Muscle layer of colon (tissue), 2 donors: ENCODE measurements around the gene DYNC1I1.
"Not testable (repeated sequence)": the region's sequence is repeated elsewhere in the genome, so short reads cannot be mapped to it uniquely, and the experiment has no call there.

ENCODE experiments used
- H3K27ac ChIP-seq: one replicate; pipeline ENCODE4 v1.7.0; 2013; ENCODE audit warnings: low read depth, mild to moderate bottlenecking, low read length, moderate library complexity
- H3K27me3 ChIP-seq, 2 donors: one replicate each; pipeline ENCODE4 v1.7.0; 2013; ENCODE audit warnings: low read length in 2 of 2, mild to moderate bottlenecking in 2 of 2; ENCODE audit not compliant: insufficient read depth in 2 of 2, control insufficient read depth in 1 of 2
- H3K36me3 ChIP-seq: one replicate; pipeline ENCODE4 v1.7.0; 2013; ENCODE audit warnings: mild to moderate bottlenecking, low read length; ENCODE audit not compliant: insufficient read depth
- H3K4me1 ChIP-seq: one replicate; pipeline ENCODE4 v1.7.0; 2013; ENCODE audit warnings: mild to moderate bottlenecking, low read length; ENCODE audit not compliant: insufficient read depth
- H3K4me3 ChIP-seq, 2 donors: one replicate each; pipeline ENCODE4 v1.7.0; 2013; ENCODE audit warnings: low read length in 2 of 2, low read depth in 1 of 2, mild to moderate bottlenecking in 1 of 2, moderate library complexity in 1 of 2
- H3K9ac ChIP-seq: one replicate; pipeline ENCODE4 v1.7.0; 2013; ENCODE audit warnings: low read length
- H3K9me3 ChIP-seq: one replicate; pipeline ENCODE4 v1.7.0; 2013; ENCODE audit warnings: mild to moderate bottlenecking, low read length
- donor health status: abdominal sarcoma.
- donor health status: Adenocarcinoma of cecum.

DYNC1I1 gene

DNA sequence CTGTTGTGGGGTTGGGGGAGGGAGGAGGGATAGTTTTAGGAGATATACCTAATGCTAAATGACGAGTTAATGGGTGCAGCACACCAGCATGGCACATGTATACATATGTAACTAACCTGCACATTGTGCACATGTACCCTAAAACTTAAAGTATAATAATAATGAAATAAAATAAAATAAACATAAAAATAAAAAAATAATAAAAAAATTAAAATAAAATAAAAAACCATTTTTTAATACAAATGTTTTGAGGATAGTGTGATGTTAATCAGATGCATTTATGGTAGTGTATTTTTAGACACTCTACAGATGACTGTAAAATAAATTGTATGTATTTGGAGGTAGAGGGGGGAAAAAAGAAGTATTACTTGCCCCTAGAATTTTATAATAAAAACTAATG is 172.5 kb downstream of the DYNC1I1 start:
- H3K36me3 ChIP-seq, H3K27me3 ChIP-seq, H3K27ac ChIP-seq, H3K9me3 ChIP-seq, H3K4me3 ChIP-seq, H3K9ac ChIP-seq, H3K4me1 ChIP-seq: not testable (repeated sequence)

DNA sequence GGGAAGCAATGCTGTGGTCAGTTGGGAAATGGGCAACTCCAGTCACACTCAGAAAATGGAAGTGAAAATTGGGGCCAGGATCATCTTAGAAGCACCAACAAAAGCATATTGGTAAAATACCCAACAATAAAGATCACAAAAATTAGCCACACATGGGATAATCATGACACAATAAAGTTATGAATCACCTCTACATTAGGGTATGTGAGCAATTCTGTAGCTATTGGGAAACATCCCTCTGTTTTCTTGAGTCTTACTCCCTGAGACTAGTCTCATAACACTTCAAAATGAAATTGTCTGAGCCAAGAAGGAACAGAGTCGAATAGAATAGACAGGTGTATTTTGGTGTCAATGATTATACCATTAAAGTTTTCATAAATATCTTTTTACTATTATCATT is 178.3 kb downstream of the DYNC1I1 start:
- H3K9me3 ChIP-seq = no peaks in the 10 kb centered on the region
- H3K9ac ChIP-seq = no peak overlapping the region
- H3K4me1 ChIP-seq = no peaks in the 10 kb centered on the region
- H3K4me3 ChIP-seq = no peak overlapping the region
- no peaks in the 10 kb centered on the region for H3K36me3 ChIP-seq
- no peak overlapping the region for H3K27ac ChIP-seq
- no peaks in the 10 kb centered on the region for H3K27me3 ChIP-seq

DNA sequence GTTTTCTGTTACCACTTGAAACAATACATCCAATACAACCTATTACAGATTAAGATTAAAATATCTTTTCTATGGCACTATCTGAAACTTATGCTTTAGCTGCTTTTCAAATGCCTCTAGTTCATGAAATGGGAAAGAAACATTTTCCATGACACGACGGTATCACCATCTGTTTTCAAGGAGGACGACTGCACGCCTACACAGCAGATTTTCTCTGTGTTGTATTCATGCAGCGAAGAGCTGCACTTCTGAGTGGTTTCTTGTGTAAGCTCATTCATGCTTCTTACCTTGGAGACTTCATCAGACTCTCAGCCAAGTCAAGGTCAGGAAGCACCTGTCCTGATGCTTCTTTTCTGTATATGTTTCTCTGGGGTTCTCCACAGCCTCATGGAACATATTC is 179.2 kb downstream of the DYNC1I1 start:
- H3K36me3 ChIP-seq = no peaks in the 10 kb centered on the region
- no peaks in the 10 kb centered on the region for H3K4me1 ChIP-seq
- no peaks in the 10 kb centered on the region for H3K9me3 ChIP-seq
- no peaks in the 10 kb centered on the region for H3K27me3 ChIP-seq
- H3K9ac ChIP-seq = no peak overlapping the region
- H3K4me3 ChIP-seq = no peak overlapping the region
- H3K27ac ChIP-seq = no peak overlapping the region

DNA sequence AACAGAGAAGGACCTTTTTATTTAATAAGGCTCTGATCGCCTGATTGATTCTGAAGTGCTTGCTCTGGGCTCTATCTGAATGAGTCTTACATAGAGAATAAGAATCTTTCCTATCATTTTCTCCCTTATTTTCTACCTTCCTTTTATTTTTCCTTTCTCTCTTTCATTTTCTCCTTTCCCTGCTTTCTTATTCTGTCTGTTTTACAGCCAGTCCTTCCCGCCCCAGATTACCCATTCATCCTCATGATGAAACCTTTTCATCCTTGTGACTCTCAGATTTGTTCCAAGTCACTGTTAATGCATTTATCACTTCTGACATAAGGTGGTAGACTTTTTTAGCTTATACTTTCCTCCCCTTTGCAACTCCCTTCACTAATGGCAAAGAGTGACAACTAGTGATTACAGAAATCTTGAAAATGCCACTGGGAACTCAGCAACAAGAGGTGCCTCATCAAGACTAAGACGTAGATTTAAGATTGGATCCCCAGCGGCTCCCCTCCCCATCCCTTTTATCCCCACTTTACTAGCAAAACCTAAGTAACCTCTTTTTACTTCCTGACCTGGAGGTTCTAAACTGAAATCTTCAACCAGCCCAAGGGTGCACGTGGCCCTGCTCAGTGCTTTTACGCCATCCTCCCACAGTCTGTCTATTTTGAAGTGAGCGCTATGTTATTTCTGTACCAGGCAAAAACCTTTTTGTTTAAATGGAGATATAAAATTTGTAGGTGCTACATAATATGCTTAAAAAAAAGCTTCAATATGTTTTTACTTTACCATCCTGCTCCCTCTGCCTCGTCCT is 179.8 kb downstream of the DYNC1I1 start:
- H3K27ac ChIP-seq = no peak overlapping the region
- no peak overlapping the region for H3K4me3 ChIP-seq
- no peaks in the 10 kb centered on the region for H3K9me3 ChIP-seq
- no peaks in the 10 kb centered on the region for H3K36me3 ChIP-seq
- no peaks in the 10 kb centered on the region for H3K27me3 ChIP-seq
- no peak overlapping the region for H3K9ac ChIP-seq
- H3K4me1 ChIP-seq = no peaks in the 10 kb centered on the region

DNA sequence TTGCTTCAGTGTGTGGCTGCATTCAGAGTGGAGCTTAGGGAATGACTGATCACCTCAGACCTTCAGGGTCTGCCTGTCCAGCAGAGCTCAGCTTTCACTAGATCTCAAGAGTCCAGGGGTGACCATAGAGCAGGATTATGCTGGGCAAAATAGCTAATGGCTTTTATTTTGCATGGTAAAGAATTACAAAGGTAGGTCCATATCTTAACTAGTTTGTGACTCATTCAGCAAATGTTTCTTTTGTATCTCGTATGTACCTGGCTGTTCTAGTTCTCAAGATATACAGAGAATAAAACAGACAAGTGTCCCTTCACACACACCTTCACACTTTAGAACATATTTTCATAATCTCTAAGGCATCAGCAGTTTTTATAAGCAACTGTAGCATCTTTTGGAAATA is 180.5 kb downstream of the DYNC1I1 start:
- H3K4me1 ChIP-seq = no peaks in the 10 kb centered on the region
- no peaks in the 10 kb centered on the region for H3K9me3 ChIP-seq
- H3K27ac ChIP-seq = no peak overlapping the region
- H3K27me3 ChIP-seq = no peaks in the 10 kb centered on the region
- H3K9ac ChIP-seq = no peak overlapping the region
- H3K4me3 ChIP-seq = no peak overlapping the region
- no peaks in the 10 kb centered on the region for H3K36me3 ChIP-seq

DNA sequence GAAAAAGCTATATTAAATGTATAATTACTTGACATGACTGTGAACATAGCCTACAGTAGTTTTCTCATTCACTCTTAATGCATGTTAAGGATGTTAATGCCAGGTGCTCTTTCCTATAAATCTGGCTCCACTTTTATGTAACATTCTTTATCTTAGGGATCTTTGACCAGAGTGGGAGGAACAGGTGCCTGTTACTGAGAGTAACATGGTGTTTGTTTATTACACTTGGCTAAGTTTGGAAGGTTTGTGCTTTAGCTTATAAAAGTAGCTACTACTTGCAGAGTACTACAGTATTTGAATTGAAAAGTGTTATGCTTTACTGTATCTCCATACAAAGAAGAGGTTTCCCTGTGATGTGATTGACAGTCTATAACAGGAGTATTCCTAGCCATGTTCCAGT is 183.4 kb downstream of the DYNC1I1 start:
- H3K27me3 ChIP-seq = no peaks in the 10 kb centered on the region
- H3K4me1 ChIP-seq = no peaks in the 10 kb centered on the region
- H3K4me3 ChIP-seq = no peak overlapping the region
- H3K9ac ChIP-seq = no peak overlapping the region
- H3K27ac ChIP-seq = no peak overlapping the region
- H3K36me3 ChIP-seq = no peaks in the 10 kb centered on the region
- H3K9me3 ChIP-seq = no peaks in the 10 kb centered on the region

DNA sequence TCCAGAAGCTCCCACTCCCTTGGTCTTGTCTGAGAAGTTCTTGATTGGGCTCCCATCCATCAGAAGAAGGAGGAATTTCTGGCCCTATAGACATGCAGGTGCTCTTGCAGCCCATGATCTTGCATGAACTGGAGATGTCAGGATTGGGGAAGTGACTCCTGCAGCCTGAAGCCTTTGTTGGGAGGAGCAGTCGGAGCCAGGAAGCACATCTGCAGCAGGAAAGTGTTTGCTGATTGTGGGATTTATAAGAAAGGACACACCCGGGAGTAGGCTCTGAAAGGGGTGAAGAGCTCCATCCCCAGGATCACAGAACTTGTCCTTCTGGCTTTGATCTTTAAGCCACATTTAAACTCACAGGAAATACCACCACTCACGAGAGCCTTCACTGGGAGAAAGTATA is 185.2 kb downstream of the DYNC1I1 start:
- Histone ChIP-seq H3K27ac (no peak overlapping the region), H3K4me3 (no peak overlapping the region), H3K27me3 (no peaks in the 10 kb centered on the region), H3K4me1 (no peaks in the 10 kb centered on the region), H3K9me3 (no peaks in the 10 kb centered on the region), H3K36me3 (no peaks in the 10 kb centered on the region), H3K9ac (no peak overlapping the region)

DNA sequence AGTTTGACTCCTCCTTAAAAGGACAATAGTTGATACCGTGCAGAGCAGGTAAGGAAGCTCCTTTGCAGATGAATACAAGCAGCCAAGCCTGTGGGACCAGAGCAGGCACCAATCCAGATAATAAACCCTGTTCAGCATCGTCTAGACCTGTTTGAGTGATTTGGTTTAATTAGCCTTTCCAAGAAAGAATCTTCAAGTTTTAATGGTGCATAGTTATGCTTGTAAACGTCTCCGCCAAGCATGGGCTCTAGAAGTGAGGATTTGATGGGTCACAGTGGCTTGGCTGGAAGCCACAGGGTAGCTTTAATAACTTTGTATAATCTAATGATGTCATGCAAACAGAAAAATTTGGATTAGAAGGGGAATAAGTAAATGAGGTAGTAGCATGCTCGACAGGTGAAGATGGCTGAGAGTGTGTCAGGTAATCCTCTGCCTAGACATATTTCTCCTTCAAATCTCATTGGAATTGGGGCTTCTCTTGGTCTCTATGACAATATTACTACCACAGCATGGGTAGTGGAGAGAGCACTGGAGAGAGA is 188.4 kb downstream of the DYNC1I1 start:
- no peak overlapping the region for H3K4me3 ChIP-seq
- no peak overlapping the region for H3K9ac ChIP-seq
- no peaks in the 10 kb centered on the region for H3K4me1 ChIP-seq
- no peaks in the 10 kb centered on the region for H3K36me3 ChIP-seq
- H3K27ac ChIP-seq = no peak overlapping the region
- no peaks in the 10 kb centered on the region for H3K9me3 ChIP-seq
- H3K27me3 ChIP-seq = no peaks in the 10 kb centered on the region

DNA sequence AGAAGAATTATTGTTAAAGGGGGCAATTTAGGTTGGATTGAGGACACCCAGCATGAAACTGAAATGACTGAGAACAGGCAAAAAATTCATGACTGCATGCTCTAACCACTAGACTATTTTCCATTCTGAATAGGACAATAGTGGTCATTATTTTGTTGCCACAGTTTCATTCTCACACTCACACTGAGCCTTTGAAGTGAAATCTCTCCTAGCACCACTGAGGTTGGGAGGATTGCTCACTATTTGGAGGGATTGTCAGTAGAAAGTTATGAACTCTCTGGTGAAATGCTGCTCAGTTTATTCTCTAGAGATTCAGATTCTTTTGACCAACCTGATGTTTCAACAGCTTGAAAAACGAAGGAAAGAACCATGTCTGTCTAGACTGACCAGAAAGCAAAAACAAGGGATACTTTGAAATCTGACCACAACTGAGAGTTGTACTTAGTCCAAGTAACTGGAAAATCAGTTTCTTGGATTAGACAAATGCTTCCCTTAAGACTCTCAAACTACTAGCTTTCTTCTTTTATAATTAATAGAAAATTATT is 191.2 kb downstream of the DYNC1I1 start:
- no peaks in the 10 kb centered on the region for H3K4me1 ChIP-seq
- H3K36me3 ChIP-seq = no peaks in the 10 kb centered on the region
- H3K27me3 ChIP-seq = no peaks in the 10 kb centered on the region
- no peak overlapping the region for H3K4me3 ChIP-seq
- no peak overlapping the region for H3K27ac ChIP-seq
- no peaks in the 10 kb centered on the region for H3K9me3 ChIP-seq
- no peak overlapping the region for H3K9ac ChIP-seq

DNA sequence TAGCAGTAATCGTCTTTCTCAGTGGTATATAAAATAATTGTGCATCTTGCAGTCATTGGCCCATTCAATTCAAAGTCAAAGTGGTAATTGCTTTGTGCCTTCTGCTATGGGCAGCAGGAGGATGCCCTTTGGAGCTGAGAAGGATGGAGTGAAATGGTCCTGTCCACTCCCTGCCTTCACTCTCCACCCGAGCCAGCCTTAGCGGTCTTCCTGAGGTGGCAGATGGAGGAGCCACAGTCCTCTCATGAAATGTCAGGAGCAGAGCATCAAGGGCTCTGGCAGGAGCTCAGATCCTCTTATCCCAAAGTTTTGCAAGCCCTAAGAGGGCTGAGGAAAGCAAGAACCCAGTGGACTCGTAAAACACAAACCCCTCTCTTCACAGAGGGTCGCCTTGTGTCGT is 199.4 kb downstream of the DYNC1I1 start:
- Histone ChIP-seq H3K4me3 (no peak overlapping the region), H3K4me1 (no peaks in the 10 kb centered on the region), H3K27me3 (no peaks in the 10 kb centered on the region), H3K9me3 (no peaks in the 10 kb centered on the region), H3K36me3 (no peaks in the 10 kb centered on the region), H3K27ac (no peak overlapping the region), H3K9ac (no peak overlapping the region)

DNA sequence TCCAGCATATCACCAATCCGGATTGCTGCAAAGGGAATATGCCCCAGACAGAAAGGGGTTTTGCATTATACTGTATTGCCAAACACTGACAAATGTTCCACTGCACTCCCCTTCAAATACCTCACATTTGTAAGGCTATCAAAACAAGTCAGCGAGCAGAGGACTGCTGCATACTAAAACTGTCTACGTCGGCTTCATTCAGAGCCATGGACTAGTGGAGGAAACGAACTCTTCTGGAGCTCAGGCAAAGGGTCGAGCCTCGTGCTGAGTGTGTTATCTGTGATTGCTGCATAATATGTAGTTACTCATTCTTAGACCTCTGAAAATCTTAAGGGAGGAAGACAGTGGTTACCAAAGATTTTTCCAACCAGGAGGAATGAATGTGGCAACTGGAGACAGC is 200.2 kb downstream of the DYNC1I1 start:
- H3K9me3 ChIP-seq = no peaks in the 10 kb centered on the region
- H3K27me3 ChIP-seq = no peaks in the 10 kb centered on the region
- no peak overlapping the region for H3K4me3 ChIP-seq
- H3K9ac ChIP-seq = no peak overlapping the region
- H3K4me1 ChIP-seq = no peaks in the 10 kb centered on the region
- no peaks in the 10 kb centered on the region for H3K36me3 ChIP-seq
- H3K27ac ChIP-seq = no peak overlapping the region

DNA sequence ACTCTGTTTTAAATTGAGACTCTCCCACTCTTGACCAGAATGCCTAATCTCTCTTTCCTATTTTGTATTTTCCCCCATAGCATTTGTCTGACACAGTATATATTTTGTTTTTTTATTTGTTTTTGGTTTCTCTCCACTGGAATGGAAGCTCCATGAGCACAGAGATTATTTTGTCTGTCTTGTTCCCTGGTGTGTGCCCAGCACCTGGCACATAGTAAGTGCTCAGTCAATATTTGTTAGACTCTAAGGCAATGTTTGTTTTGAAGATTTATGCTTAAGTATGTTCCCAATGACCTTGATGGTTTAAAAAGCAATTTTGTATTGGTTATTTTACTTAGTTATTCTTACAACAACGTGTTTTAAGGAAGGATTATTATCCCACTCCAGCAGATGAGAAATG is 201.8 kb downstream of the DYNC1I1 start:
- no peaks in the 10 kb centered on the region for H3K36me3 ChIP-seq
- no peaks in the 10 kb centered on the region for H3K27me3 ChIP-seq
- H3K4me1 ChIP-seq = no peaks in the 10 kb centered on the region
- H3K9ac ChIP-seq = no peak overlapping the region
- no peaks in the 10 kb centered on the region for H3K9me3 ChIP-seq
- H3K4me3 ChIP-seq = no peak overlapping the region
- H3K27ac ChIP-seq = no peak overlapping the region
